ENCODE data around the gene TMEM203.

DNA sequence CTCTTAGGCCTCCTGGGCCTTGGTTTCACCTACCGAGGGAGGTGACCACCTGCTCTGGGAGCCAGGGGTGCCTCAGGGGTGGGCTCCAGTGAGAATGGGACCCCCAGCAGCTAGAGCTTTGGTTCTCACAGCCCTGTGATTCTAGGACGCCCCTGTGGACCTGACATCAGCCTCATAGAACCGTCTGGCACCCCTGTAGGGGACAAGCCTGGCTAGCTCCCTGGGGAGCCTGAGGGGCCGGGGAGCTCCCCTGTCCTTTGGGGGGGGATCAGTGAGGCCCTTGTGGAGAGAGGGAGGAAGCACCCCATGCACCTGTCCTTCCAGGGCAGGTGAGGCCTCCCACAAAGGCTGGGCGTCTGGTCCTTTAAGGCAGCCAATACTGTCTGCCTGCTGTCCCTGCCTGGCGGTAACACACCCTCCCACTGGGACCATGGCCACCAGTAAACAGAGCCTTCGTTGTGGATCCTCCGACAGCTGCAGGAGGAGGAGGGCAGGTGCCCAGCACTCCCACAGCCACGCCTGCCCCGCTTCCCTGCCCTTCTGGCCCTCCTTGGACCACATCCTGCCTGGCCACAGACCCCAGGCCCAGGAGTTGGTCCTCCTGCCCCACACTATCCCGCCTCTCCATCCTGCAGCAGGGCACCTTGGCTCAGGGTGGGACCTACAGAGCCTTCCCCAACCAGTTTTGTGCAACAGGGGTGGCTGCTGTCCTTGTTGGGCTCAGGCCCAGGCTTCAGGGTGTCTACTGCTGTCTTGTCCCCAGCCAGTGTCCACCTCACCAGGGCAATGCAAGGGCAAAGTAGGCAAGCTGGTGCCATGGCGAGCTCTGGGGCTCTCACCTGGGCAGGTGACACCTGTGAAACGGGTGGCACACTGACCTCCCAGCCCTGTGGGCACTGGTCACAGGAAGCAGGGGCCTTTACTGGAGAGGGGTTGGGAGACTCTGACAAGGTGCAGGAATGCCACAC lies 32.6 kb upstream of the TMEM203 start:
- TF ChIP-seq, protein P1, sequence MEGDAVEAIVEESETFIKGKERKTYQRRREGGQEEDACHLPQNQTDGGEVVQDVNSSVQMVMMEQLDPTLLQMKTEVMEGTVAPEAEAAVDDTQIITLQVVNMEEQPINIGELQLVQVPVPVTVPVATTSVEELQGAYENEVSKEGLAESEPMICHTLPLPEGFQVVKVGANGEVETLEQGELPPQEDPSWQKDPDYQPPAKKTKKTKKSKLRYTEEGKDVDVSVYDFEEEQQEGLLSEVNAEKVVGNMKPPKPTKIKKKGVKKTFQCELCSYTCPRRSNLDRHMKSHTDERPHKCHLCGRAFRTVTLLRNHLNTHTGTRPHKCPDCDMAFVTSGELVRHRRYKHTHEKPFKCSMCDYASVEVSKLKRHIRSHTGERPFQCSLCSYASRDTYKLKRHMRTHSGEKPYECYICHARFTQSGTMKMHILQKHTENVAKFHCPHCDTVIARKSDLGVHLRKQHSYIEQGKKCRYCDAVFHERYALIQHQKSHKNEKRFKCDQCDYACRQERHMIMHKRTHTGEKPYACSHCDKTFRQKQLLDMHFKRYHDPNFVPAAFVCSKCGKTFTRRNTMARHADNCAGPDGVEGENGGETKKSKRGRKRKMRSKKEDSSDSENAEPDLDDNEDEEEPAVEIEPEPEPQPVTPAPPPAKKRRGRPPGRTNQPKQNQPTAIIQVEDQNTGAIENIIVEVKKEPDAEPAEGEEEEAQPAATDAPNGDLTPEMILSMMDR (optimal IDR thresholded peaks at IDR 0.05 in 1 of 3, IDR thresholded peaks at IDR 0.05 in 1 of 3, conservative IDR thresholded peaks at IDR 0.05 in 1 of 3; ENCODE audit: extremely low read depth in 1 of 3, insufficient read depth in 2 of 3, low read length in 3 of 3): no peak
- TF ChIP-seq EZH2 (IDR thresholded peaks at IDR 0.05; ENCODE audit: low read length): no peak

All from keratinocyte (primary cell).